GM04504 (cell line): Measurements from ENCODE around the gene CHAT.

Source experiments
- DNase-seq: peaks from one replicate; pipeline ENCODE4 v3.0.0-alpha.2; 2012; ENCODE audit warnings: low read depth

Gene CHAT

DNA sequence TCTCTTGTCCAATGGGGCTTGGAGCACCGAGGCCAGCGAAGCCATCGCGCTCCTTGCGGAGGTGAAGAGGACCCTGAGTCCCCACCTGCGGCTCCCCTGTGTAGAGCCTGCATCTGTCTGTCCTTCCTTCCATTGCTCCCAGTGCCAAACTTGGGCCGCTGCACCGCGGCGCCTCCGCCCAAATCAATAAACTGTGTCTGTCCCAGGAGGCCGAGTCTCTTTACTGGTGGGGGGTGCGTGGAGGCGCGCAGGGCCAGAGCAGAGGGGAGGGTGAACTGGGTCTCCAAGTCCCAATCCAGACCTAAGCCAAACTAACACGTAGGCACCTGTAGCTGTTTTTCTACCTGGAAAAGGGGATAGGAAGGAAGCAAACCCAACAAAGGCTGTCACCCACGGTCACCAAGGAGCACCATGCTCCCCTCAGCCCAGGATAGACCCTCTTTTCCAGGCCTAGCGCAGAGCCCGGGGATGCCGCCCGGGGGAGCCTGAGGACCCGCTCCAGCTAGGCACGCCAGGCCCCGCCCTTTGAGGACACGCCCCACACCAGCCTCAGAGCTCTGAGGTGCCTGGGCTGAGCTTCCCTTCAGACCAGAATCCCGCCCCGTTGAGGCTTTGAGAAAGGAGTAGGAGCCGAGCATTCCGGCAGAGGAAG lies 1.2 kb upstream of the CHAT start:
- no peak for DNase-seq

DNA sequence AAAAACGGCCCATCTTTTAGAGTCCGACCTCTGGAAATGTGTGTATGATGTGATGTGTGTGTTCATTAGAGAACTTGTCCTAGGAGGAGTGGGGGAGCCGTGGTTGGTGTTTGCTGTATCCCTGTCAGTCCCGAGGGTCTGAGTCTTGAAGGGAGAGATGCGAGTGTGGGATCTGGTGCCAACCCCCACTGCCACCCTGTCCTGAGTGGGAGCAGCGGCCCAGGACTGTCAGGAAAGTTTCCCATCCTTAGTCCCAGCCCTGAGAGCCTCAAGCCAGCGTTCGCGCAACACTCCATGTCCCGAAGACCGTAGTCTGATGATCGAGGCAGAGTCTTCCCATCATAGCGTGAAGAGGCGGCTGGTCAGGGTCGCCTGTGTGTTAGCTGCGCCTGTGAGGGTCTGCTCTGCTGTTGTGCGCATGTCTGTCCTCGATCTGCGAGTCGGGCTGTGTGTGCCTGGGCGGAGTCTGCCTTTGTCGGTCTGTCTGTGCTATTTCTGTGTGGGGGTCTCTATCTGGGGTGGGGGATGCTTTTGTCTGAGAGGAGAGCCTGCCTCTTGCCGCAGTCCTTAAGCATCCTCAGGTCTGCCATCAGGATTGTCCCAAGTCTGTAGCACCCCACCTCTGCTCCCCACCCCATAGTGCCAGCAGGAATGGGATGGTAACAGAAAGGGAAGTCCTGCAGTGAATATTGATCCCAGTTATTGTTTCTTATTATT lies 514 bp upstream of the CHAT start:
- no peak for DNase-seq

DNA sequence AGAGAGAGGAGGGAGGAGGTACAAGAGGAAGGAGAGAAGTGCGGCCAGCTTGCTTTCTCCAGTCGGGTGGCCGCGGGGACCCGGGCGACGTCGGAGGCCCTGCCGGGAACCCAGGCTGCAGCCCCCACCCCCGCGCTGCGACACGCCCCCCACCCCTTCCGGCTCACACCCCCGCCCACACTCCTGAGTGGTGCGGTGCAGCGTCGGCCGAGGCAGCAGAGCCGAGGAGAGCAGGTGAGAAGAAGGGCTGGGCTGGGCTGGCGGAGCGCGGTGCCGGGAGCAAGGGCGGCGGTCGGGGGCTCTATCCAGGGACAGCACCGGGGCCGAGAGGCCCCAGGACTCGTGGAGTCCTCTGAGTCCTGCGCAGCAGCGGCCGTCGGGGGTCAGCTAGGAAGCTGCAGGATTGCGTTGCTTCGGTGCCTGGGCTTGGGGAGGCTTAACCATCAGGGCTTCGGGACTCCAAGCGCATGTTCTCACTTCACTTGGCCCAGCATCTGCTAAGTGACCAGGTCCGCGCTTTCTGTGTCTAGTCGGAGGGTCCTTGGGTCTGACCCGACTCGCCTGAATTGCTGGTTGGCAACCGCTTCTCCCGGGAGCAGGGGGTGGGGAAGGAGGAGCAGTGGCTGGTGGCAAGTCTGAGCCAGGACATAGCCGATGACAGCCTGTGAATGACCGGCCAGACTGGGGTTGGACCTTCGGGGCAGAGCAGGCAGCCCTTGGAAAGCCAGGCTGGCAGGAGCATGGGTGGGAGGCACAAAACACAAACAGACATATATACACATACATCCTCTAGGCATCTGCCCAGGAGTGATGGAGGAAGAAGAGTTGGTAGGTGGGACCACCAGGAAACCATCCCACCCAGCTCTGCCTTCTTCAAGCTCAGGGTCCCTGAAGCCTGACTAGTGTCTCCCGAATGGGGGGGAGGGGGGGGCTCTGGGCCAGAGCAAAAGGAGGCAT lies 683 bp downstream of the CHAT start:
- no peak for DNase-seq

DNA sequence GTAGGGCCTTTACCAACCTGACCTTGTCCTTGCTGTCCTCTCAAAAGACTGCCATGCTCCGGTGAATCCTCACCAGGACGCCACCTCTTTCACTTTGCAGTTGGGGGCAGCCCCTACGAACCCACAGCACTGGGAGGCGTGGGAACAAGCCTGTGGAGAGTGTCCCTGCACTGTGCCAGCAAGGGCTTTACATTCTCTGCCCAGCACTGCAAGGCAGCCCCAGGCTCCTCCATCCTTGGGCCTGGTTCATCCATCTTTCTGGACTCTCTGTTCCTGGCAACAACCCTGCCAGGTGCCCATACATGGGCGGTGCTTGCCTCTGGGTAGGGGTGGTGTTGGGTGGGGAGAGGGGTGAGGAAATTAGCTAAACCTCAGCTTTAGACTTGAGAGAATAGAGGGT lies 1.4 kb downstream of the CHAT start:
- DNase-seq: no peak

DNA sequence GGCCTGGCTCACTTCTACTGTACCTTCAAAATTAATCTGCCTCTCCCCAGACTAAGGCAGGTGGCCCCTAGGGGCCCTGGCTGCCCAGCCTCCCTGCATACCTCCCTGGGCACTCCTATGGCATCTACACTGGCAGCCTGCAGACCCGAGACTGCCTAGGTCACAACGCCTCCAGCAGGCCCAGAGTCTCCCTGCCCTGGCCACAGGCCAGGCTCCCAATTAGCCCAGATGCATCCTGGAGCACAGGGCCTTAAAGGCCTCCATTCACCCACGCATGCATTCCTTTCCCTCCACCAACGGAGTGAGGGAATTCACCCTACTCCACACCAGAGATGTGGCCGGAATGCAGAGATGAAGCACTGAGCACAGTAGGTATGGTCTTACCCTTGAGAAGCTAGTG lies 1.9 kb downstream of the CHAT start:
- no peak for DNase-seq

DNA sequence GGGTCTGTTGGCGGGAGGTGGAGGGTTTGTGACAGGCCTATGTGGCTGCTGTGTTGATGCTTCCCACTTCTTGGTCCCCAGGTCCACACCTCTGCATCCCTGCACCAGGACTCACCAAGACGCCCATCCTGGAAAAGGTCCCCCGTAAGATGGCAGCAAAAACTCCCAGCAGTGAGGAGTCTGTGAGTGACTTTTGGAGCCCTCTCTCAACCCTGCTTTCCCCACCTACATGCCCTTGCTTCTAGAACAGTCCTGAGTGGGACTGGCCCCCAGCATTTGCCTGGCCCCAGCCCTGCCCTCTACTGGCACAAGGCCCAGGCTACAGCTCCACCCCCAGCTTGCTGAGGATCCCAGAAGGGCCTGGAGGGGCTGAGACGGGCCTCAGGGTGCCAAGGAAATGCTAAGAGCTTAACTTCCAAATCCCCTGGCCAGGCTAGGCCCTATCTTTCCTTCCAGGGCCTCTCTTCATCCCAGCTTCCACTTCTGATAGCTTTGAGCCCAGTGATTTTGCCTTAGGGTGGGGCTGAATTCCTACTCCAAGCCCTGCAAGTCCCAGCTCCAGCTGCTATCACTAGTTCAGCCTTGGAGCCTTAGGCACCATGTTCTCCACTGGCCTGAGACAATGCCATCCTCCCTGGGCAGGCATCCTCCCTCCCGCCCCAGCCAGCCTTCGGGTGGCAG lies 2.7 kb downstream of the CHAT start:
- no peak for DNase-seq

DNA sequence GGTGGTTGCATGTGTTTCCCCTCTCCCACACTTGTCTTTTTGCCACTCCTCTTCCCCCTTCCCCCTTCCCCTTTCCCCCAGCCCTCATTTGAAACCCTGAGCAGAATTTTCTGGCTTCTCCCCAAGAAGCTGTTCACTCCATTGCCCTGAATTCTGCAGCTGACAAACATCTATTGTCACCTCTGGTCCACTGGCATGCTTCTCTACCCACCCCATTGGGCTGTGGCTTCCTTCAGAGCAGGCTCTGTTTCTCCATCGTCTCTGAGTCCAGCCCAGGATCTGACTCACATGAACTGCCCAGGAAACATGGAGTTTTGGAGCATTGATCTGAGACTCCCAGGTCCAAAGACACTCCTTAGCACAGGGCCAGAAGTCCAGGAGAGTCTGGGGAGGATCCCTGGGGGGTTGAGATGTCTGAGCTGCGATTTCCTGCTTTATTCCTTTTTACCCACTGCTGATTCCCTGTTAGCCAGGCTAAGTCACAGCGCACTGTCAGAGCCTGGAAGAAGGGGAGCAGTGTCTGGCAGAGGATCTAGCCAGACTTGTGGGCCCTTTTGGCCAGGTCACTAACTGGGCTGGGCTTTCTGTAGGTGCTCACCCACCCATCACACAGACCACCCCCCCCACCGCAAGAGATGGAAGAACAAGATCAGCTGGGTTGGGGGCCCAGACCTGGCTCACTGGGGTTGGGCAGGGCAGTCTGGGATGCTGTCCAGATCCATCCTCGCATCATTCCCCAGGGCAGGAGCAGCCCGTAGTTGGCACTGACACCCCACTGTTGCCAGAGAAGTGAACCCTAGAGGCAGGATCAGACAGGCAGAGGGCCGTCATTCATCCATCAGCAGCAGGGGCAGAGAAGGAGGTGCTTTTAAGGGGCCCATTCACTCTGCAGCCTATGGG lies 3.5 kb downstream of the CHAT start:
- no peak for DNase-seq

DNA sequence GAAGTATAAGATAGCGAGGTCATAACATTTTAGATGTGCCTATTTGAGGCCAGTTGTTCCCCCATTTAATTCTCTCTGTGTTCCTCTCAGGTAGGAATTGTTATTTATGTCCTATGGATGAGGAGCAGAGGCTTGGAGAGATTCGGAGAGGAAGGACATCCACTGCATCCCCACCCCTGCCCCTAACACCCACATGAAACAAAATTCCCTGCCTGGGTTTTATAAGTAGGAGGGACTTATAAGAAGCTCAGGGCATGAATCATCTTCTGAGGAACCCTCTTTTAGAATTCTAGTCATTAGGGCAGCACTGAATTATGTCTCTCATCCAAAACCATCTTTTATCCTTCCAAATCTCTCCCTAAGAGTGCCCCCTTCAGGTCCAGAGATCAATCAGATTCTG lies 5.0 kb downstream of the CHAT start:
- DNase-seq: no peak

DNA sequence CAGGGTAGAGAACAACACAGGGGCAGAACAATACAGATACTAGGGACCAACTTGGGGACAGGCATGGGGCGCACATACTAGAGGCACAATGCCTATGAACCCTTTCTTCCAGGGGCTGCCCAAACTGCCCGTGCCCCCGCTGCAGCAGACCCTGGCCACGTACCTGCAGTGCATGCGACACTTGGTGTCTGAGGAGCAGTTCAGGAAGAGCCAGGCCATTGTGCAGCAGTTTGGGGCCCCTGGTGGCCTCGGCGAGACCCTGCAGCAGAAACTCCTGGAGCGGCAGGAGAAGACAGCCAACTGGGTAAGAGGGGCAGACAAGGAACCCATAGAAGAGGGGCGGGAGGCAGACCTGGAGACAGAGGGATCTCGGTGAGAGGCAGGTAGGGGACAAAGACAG lies 5.8 kb downstream of the CHAT start:
- no peak for DNase-seq

DNA sequence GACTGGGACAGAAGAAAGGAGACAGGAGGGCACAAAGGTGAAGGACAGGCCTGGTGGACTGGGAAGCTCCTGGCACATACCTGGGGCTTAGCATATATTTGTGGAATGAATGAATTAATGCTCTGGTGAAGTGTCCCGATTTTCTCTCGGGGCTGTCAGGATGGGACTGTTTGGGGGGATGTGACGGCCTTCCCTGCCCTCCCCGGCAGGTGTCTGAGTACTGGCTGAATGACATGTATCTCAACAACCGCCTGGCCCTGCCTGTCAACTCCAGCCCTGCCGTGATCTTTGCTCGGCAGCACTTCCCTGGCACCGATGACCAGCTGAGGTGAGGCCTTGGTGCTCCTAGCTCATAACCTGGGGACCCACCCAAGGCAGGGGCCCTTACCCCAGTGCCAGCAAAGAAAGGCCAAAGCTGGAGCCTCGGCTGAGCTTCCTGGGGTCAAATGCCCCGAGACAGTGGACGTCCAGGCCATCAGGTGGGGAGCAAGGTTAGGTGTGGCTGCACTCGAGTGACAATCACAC lies 6.5 kb downstream of the CHAT start:
- no peak for DNase-seq

DNA sequence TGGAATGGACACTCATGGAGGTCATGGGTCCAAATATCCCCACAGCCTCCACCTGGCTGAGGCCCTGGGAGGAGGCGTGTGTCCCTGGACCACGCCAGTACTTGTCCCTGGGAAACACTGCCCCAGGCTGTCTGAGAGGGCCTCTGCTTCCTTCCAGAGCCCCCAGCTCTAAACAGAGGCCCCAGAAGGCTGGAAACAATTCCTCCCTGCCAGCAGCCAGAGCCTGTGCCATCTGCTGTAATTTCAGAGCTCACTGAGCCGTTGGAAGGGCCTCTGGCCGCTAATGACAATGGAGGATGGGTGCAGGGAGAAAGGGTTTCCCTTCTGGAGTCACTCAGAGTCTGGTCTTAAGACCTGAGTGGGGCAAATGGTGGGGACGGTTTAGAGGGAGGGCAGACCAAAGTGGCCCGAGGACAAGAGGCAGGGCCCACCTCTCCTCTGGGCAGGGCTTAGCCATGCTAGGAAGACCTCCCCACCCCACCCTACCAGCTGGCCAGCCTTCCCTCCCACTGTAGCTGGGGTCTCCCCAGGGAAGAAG lies 7.1 kb downstream of the CHAT start:
- no peak for DNase-seq

DNA sequence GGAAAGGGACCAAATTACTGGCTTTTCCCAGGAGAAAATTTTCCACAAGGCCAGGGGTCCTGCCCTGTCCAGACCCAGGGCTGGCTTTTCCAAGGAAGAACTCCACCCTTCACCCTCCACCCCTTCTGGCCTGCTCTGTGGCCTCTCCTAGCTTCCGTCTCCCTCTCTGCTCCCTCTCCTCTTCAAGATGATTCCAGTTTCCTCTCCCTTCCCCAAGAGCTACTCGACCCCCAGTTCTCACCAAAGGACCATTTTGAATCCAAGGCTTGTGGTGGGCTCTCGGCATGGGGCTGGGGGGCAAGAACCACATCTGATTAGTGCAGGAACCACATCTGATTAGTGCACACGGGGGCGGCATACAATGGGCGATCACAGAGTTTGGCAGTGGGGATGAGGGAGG lies 7.7 kb downstream of the CHAT start:
- DNase-seq: no peak

DNA sequence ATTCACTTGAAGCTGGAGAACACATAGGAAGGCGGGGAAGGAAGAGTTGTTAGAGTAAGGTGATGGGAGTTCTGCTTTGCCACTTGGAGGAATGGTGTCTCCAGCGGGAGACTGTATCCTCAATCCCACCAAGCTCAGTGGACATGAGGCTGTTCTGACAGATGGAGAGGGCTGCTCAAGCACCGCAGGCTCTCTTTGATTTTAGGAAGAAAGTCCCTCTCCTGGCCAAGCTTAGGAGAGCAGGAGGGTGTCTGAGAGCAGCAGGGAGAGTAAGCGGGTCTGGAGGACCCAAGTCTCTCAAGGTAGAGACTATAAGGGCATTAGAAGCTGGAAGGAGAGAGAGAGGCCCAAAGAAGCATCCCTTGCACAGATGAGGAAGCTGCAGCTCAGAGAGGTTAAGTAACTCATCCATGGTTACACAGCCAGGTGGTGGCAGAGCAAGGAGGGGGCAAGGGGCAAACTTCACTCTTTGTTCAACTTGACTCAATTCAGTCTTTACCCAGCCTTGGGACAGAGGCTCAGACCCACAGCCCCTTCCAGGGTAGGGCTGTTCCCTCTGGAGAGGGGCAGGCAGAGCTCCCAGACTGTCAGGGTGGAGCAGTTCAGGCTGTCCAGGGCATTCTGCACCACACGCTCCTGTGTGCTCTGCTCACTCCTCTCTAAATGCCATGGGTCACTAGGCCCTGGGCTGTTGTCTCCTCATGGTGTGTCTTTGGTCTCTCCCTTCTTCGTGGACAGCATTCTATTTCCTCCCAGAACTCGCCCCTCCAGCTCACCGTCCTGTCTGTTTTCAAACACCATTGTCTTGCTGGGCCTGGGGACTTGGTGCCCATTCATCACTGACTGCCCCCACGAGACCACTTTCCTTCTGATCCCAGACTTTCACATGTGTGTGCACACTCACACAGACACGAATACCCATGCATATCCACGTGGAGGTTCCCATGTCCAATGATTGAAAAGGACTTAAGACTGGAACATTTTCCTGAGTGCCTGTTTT lies 8.9 kb downstream of the CHAT start:
- no peak for DNase-seq

DNA sequence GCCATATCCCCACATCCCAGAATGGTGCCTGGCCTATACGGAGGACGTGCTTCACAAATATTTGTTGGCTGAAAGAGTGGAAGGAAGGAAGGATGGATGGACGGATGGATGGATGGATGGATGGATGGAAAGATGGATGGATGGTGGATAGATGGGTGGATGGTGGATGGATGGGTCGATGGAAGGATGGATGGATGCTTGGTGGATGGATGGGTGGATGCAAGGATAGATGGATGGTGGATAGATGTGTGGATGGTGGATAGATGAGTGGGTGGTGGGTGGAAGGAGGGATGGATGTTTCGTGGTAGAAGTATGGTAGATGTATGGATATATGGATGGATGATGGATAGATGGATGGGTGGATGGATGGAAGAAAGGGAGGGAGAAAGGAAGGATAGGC lies 10.8 kb downstream of the CHAT start:
- no peak for DNase-seq

DNA sequence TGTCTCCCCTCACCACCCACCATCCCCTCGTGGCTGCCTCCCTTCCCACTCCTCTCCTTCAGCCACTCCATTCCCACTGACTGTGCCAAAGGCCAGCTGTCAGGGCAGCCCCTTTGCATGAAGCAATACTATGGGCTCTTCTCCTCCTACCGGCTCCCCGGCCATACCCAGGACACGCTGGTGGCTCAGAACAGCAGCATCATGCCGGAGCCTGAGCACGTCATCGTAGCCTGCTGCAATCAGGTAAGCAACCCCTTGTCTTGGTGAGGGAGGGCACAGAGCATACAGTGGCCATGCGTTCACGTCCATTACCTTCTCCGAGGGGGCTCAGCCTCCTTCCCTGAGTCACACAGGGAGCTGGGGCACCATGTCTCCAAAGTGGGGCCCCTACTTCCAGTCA lies 11.6 kb downstream of the CHAT start:
- no peak for DNase-seq

DNA sequence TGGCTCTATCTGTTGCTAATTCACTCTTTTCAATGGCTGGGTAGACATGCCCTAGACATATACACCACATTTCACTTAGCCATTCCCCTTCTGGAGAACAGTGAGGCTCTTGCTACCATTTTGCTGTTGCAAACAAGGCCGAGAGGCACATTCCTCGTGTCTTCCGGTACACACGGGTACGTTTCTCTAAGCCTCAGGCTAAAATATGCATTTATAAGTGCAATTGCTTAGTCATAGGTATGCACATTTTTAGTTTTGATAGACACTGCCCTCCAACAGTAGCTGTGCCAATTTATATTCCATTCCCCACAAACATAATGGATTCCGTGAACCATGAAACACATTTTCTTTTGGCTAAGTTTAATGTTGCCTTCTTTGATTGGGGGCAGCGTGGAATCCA lies 13.2 kb downstream of the CHAT start:
- no peak for DNase-seq

DNA sequence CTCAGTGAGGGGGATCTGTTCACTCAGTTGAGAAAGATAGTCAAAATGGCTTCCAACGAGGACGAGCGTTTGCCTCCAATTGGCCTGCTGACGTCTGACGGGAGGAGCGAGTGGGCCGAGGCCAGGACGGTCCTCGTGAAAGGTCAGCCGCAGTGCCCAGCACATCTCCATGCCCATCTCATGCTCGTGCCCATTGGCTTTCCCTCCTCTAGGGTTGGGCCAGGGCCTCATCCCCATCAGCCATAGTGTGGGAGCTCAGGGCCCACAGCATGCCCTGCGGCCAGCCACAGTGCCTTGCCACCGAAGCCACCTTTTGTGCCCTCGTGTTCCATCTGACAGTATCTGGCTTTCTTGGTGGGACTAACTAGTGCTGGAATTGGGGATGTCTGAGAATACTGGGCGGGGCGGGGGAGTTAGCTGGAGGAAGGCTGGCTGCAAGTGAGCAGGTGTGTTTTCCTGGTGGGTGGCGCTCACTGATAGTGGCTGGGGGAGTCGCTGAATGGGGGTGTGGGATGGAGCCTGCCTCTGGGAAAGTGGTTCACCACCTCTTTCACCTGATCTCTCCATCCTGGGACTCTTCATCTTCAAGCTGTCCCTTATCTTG lies 13.9 kb downstream of the CHAT start:
- DNase-seq: no peak

DNA sequence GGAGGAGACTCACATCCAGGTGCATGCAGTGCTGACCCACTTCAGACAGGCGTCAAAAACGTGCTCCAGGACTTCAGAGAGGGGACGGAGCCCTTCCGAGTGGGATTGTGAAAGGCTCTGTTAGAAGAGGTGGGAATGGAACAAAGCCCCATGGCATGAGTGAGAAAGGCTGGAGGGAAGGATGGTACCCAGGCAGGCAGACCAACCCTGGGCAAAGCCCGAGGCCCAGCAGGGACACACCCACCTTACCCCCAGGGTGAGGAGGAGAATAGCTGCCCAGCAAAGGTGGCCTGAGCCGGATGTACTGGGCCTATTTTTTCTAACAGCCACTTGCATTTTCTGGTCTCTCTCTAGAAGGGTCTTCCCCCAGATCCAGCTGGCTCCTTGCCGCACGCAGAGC lies 14.8 kb downstream of the CHAT start:
- no peak for DNase-seq

DNA sequence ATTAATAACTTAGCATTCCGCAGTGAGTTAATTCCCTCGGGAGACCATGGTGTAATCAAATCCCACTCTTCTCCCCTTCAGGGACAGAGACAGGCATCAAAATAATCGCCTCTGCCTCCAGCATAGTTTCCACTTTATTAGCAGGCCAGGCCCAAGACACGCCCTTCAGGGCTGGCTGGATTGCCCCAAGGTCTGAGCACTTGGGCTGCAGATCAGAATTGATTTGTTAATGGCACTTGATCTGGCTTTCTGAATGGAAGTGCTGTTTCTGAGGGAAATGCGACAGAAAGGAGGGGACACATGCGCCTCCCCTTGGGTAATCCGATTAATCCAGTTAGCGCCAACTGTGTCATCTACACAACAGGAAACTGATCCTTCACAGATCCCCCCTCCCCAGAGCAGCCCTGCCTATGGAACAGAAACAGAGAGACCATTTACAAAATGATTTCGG lies 15.6 kb downstream of the CHAT start:
- no peak for DNase-seq
